Liver (tissue), 3 donors: ENCODE results near the gene CDT1.

Experiments
- FOXA1 ChIP-seq: IDR thresholded peaks from 2 replicates; pipeline ENCODE4 v1.6.1; 2016; ENCODE audit warnings: antibody characterized with exemption
- GABPA ChIP-seq, 2 donors: IDR thresholded peaks in 1 of 2; conservative IDR thresholded peaks in 1 of 2; 2 replicates each; pipeline ENCODE4 v1.6.1; 2016; ENCODE audit warnings: antibody characterized with exemption in 2 of 2, mild to moderate bottlenecking in 1 of 2, moderate library complexity in 1 of 2
- JUND ChIP-seq, 2 donors: IDR thresholded peaks; 2 replicates each; pipeline ENCODE4 v1.6.1; 2016; ENCODE audit warnings: antibody characterized with exemption in 2 of 2
- RXRA ChIP-seq, 2 donors: IDR thresholded peaks; 2 replicates each; pipeline ENCODE4 v1.6.1; 2017 to 2018; ENCODE audit warnings: antibody characterized with exemption in 2 of 2, mild to moderate bottlenecking in 1 of 2
- SP1 ChIP-seq: IDR thresholded peaks from 2 replicates; pipeline ENCODE4 v1.6.1; 2018; ENCODE audit warnings: antibody characterized with exemption, mild to moderate bottlenecking
- TAF1 ChIP-seq: conservative IDR thresholded peaks from 2 replicates; pipeline ENCODE4 v1.6.1; 2016; ENCODE audit warnings: antibody characterized with exemption, mild to moderate bottlenecking
- YY1 ChIP-seq: IDR thresholded peaks from 2 replicates; pipeline ENCODE4 v1.6.1; 2016; ENCODE audit warnings: antibody characterized with exemption, mild to moderate bottlenecking
- TF ChIP-seq, protein P1 (sequence below): fragments of 150-350 bp; IDR thresholded peaks from 2 replicates; pipeline ENCODE4 v1.5.1; 2017; ENCODE audit warnings: improper control_type of control experiment, low read depth, low read length; ENCODE audit not compliant: missing input control
- TF ChIP-seq, protein P2 (sequence below): IDR thresholded peaks from 2 replicates; pipeline ENCODE4 v1.6.1; 2016; ENCODE audit warnings: antibody characterized with exemption, mild to moderate bottlenecking
- TF ChIP-seq, protein P3 (sequence below): IDR thresholded peaks from 2 replicates; pipeline ENCODE4 v1.6.1; 2016; ENCODE audit warnings: antibody characterized with exemption
- TF ChIP-seq, protein P4 (sequence below): IDR thresholded peaks from 2 replicates; pipeline ENCODE4 v1.6.1; 2016; ENCODE audit warnings: antibody characterized with exemption
- TF ChIP-seq, protein P5 (sequence below): IDR thresholded peaks from 2 replicates; pipeline ENCODE4 v1.6.1; 2016; ENCODE audit warnings: antibody characterized with exemption
- donor health status: healthy.
- donor health status: healthy.

DNA sequence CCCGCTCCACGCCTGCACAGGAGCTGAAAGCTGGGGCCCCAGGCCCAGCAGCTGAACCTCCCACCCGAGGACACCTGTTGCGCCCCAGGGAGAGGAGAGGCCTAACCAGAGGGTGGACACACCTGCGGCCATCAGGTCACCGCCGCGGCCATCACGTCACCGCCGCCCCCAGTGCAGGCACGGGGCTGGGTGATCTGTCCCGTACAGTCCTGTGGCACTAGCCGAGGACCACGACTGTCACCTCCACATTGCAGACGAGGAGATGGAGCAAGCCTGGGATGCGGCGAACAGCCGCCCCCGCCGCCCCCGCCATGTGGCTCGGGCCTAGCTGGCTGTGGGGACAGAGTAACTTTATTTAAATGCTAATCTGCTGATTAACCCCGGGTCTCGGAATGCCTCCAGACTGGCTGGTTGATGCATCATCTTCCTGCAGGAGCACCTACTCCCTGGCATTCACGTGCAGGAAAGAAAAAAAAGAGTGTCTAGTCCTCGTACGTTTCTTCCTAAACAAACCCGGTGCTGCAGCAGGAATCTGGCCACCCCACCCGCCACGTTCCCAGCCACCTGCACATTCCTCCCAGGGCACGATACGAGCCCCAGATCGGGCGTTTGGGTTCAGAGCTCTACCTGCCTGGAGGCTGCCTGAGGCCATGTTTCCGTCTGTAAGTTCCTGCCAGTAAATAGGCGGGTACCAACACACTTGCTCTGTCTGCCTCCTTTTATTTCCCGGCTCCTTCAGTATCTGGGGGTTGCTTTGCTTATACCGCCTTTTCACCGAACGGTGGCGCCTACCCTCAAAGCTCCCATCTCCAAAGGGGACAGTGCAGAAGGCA, 48.5 kb upstream of the CDT1 start:
- TF ChIP-seq, protein P1, sequence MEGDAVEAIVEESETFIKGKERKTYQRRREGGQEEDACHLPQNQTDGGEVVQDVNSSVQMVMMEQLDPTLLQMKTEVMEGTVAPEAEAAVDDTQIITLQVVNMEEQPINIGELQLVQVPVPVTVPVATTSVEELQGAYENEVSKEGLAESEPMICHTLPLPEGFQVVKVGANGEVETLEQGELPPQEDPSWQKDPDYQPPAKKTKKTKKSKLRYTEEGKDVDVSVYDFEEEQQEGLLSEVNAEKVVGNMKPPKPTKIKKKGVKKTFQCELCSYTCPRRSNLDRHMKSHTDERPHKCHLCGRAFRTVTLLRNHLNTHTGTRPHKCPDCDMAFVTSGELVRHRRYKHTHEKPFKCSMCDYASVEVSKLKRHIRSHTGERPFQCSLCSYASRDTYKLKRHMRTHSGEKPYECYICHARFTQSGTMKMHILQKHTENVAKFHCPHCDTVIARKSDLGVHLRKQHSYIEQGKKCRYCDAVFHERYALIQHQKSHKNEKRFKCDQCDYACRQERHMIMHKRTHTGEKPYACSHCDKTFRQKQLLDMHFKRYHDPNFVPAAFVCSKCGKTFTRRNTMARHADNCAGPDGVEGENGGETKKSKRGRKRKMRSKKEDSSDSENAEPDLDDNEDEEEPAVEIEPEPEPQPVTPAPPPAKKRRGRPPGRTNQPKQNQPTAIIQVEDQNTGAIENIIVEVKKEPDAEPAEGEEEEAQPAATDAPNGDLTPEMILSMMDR, result no peak
- TF ChIP-seq, protein P2, sequence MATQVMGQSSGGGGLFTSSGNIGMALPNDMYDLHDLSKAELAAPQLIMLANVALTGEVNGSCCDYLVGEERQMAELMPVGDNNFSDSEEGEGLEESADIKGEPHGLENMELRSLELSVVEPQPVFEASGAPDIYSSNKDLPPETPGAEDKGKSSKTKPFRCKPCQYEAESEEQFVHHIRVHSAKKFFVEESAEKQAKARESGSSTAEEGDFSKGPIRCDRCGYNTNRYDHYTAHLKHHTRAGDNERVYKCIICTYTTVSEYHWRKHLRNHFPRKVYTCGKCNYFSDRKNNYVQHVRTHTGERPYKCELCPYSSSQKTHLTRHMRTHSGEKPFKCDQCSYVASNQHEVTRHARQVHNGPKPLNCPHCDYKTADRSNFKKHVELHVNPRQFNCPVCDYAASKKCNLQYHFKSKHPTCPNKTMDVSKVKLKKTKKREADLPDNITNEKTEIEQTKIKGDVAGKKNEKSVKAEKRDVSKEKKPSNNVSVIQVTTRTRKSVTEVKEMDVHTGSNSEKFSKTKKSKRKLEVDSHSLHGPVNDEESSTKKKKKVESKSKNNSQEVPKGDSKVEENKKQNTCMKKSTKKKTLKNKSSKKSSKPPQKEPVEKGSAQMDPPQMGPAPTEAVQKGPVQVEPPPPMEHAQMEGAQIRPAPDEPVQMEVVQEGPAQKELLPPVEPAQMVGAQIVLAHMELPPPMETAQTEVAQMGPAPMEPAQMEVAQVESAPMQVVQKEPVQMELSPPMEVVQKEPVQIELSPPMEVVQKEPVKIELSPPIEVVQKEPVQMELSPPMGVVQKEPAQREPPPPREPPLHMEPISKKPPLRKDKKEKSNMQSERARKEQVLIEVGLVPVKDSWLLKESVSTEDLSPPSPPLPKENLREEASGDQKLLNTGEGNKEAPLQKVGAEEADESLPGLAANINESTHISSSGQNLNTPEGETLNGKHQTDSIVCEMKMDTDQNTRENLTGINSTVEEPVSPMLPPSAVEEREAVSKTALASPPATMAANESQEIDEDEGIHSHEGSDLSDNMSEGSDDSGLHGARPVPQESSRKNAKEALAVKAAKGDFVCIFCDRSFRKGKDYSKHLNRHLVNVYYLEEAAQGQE, result no peak
- TF ChIP-seq, protein P3, sequence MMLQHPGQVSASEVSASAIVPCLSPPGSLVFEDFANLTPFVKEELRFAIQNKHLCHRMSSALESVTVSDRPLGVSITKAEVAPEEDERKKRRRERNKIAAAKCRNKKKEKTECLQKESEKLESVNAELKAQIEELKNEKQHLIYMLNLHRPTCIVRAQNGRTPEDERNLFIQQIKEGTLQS, result no peak
- TF ChIP-seq, protein P4, sequence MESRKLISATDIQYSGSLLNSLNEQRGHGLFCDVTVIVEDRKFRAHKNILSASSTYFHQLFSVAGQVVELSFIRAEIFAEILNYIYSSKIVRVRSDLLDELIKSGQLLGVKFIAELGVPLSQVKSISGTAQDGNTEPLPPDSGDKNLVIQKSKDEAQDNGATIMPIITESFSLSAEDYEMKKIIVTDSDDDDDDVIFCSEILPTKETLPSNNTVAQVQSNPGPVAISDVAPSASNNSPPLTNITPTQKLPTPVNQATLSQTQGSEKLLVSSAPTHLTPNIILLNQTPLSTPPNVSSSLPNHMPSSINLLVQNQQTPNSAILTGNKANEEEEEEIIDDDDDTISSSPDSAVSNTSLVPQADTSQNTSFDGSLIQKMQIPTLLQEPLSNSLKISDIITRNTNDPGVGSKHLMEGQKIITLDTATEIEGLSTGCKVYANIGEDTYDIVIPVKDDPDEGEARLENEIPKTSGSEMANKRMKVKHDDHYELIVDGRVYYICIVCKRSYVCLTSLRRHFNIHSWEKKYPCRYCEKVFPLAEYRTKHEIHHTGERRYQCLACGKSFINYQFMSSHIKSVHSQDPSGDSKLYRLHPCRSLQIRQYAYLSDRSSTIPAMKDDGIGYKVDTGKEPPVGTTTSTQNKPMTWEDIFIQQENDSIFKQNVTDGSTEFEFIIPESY, result no peak
- TF ChIP-seq YY1 (no peak), GABPA (IDR thresholded peaks at IDR 0.05 in 1 of 2, conservative IDR thresholded peaks at IDR 0.05 in 1 of 2) (no peak), SP1 (no peak), TAF1 (no peak), JUND (IDR thresholded peaks at IDR 0.05) (no peak), FOXA1 (no peak), RXRA (IDR thresholded peaks at IDR 0.05) (no peak)
- TF ChIP-seq, protein P5, sequence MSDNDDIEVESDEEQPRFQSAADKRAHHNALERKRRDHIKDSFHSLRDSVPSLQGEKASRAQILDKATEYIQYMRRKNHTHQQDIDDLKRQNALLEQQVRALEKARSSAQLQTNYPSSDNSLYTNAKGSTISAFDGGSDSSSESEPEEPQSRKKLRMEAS, result no peak
